Tibial artery (tissue), 4 donors: Measurements from ENCODE around the gene MRPL10.

ENCODE experiments used
- DNase-seq, 2 donors: peaks; one replicate each; pipeline ENCODE4 v3.0.0-alpha.2; 2019
- H3K27ac ChIP-seq, 2 donors: fragments of 200-600 bp; sonication (generic) in 1 of 2; 1 replicate in 1 of 2; 2 replicates in 1 of 2; pipeline ENCODE4 v1.5.1; 2018 to 2019; ENCODE audit warnings: mild to moderate bottlenecking in 1 of 2
- H3K27me3 ChIP-seq, 2 donors: fragments of 200-600 bp; sonication (generic) in 1 of 2; one replicate each; pipeline versions ENCODE4 v1.5.1 to v1.6.0; 2016 to 2019
- H3K36me3 ChIP-seq, 3 donors: fragments of 200-600 bp; sonication (generic) in 2 of 3; one replicate each; pipeline ENCODE4 v1.5.1; 2016 to 2019; ENCODE audit warnings: mild to moderate bottlenecking in 2 of 3
- H3K4me1 ChIP-seq, 4 donors: fragments of 200-600 bp; sonication (generic) in 2 of 4; 1 replicate in 3 of 4; 2 replicates in 1 of 4; pipeline ENCODE4 v1.5.1; 2016 to 2019
- H3K4me3 ChIP-seq, 2 donors: fragments of 200-600 bp; sonication (generic) in 1 of 2; 1 replicate in 1 of 2; 2 replicates in 1 of 2; pipeline ENCODE4 v1.5.1; 2018 to 2019; ENCODE audit warnings: mild to moderate bottlenecking in 2 of 2
- H3K9me3 ChIP-seq, 3 donors: fragments of 200-600 bp; sonication (generic) in 1 of 3; one replicate each; pipeline ENCODE4 v1.5.1; 2016 to 2019
- intact Hi-C: fragments of 100-400 bp; cut with DNase I; formaldehyde crosslinking; loops from one replicate; pipeline ENCODE4 v1.15.0; 2023; ENCODE audit warnings: low total_unique reads
- TF ChIP-seq, protein P1 (sequence below), 2 experiments: fragments of 200-600 bp in 1 of 2; fragments of 450-650 bp in 1 of 2; IDR thresholded peaks; one replicate each; pipeline ENCODE4 v1.5.1; 2017 to 2019; ENCODE audit warnings: antibody characterized with exemption in 2 of 2, mild to moderate bottlenecking in 1 of 2, moderate library complexity in 1 of 2

MRPL10 gene

DNA sequence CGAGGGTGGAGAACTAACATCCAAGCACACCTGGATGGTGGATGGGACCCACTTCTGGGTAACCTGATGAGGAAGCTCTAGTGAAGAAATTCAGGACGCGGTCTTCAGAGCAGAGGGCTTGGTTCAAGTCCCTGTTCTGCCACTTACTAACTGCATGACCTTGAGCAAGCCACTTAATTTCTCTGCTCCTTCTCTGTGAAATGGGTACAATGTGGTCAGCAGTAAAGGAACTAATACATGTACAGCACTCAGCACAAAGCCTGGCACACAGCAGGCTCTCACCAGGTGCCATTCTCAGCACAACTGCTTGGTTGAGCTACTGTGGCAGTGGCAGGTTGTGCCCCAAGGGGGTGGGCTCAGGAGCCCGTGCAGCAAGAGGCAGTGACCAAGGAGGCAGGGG is 7.8 kb downstream of the MRPL10 start:
- H3K27ac ChIP-seq = no peak overlapping the region
- H3K4me1 ChIP-seq = peaks cover 6 to 27% (median 16%) of the 10 kb centered on the region in 4 donors
- TF ChIP-seq, protein P1, sequence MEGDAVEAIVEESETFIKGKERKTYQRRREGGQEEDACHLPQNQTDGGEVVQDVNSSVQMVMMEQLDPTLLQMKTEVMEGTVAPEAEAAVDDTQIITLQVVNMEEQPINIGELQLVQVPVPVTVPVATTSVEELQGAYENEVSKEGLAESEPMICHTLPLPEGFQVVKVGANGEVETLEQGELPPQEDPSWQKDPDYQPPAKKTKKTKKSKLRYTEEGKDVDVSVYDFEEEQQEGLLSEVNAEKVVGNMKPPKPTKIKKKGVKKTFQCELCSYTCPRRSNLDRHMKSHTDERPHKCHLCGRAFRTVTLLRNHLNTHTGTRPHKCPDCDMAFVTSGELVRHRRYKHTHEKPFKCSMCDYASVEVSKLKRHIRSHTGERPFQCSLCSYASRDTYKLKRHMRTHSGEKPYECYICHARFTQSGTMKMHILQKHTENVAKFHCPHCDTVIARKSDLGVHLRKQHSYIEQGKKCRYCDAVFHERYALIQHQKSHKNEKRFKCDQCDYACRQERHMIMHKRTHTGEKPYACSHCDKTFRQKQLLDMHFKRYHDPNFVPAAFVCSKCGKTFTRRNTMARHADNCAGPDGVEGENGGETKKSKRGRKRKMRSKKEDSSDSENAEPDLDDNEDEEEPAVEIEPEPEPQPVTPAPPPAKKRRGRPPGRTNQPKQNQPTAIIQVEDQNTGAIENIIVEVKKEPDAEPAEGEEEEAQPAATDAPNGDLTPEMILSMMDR (IDR thresholded peaks at IDR 0.05) = no peak
- no peak overlapping the region for H3K4me3 ChIP-seq
- DNase-seq = no peak
- no peaks in the 10 kb centered on the region for H3K27me3 ChIP-seq
- H3K36me3 ChIP-seq = peaks cover 35 to 68% (median 63%) of the 10 kb centered on the region in 3 donors
- intact Hi-C loops = no loop called here
- no peaks in the 10 kb centered on the region for H3K9me3 ChIP-seq

GRCh38 chr17:47822785-47823184 is 8.6 kb downstream of the MRPL10 start:
- Histone ChIP-seq H3K27me3 (no peaks in the 10 kb centered on the region), H3K4me3 (no peak overlapping the region), H3K9me3 (no peaks in the 10 kb centered on the region), H3K4me1 (peaks cover 6 to 27% (median 16%) of the 10 kb centered on the region in 4 donors), H3K36me3 (peaks cover 28 to 68% (median 63%) of the 10 kb centered on the region in 3 donors), H3K27ac (no peak overlapping the region)
- intact Hi-C loops = no loop called here
- no peak for DNase-seq
- TF ChIP-seq, protein P1 (IDR thresholded peaks at IDR 0.05) = no peak

- TF ChIP-seq, protein P1 (IDR thresholded peaks at IDR 0.05) = no peak
- DNase-seq = peak; percentile 68 to 83
- Histone ChIP-seq H3K36me3 (peaks cover 20 to 68% (median 59%) of the 10 kb centered on the region in 3 donors), H3K4me3 (peak within 1 kb of the TSS; percentile 53 to 56), H3K27me3 (no peaks in the 10 kb centered on the region), H3K4me1 (peaks cover 6 to 27% (median 16%) of the 10 kb centered on the region in 4 donors), H3K27ac (peak within 1 kb of the TSS; percentile 4 to 65), H3K9me3 (no peaks in the 10 kb centered on the region)
- intact Hi-C loops = no loop called here
Measured at GRCh38 chr17:47821424-47822391, 9.6 kb downstream of the MRPL10 start, which contains the start of gene OSBPL7. Gene OSBPL7, minus strand, starts transcription at chr17:47821794. Its CDS starts 1,516 bp downstream, at chr17:47820278.

DNA sequence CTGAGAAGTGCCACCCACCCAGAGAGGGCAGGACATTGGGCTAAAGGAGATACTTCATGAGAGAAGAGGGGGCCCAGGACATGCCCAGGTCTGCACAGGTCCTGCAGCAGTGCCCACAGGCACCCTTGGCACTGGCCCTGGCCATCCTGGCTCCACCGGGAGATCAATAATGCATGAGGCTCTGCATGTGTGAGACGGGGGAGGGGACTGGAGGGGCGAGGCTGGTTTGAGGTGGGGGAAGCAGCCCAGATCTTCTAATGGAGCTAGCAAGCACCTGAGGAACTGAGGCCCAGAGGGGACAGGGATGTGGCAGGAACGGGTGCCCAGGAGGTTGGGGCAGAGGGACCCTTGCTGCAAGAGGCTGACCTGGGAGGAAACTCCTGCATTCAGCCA is 10.3 kb downstream of the MRPL10 start:
- Histone ChIP-seq H3K27me3 (no peaks in the 10 kb centered on the region), H3K4me3 (peak overlapping the region; percentile 53 to 56), H3K4me1 (peaks cover 6 to 27% (median 16%) of the 10 kb centered on the region in 4 donors), H3K27ac (peak overlapping the region; percentile 4 to 65), H3K36me3 (peaks cover 16 to 68% (median 59%) of the 10 kb centered on the region in 3 donors), H3K9me3 (no peaks in the 10 kb centered on the region)
- intact Hi-C loops = no loop called here
- TF ChIP-seq, protein P1 (IDR thresholded peaks at IDR 0.05) = no peak
- DNase-seq = no peak

- no peaks in the 10 kb centered on the region for H3K27me3 ChIP-seq
- no peak for DNase-seq
- TF ChIP-seq, protein P1 (IDR thresholded peaks at IDR 0.05) = no peak
- H3K4me3 ChIP-seq = no peak overlapping the region
- peak overlapping the region in 1 of 2 donors; percentile 65 for H3K27ac ChIP-seq
- H3K4me1 ChIP-seq = peaks cover 6 to 27% (median 16%) of the 10 kb centered on the region in 4 donors
- intact Hi-C loops = no loop called here
- peaks cover 20 to 68% (median 59%) of the 10 kb centered on the region in 3 donors for H3K36me3 ChIP-seq
- no peaks in the 10 kb centered on the region for H3K9me3 ChIP-seq
Measured at GRCh38 chr17:47820033-47820789, 11.1 kb downstream of the MRPL10 start.
